Stomach smooth muscle (tissue), 2 donors: ENCODE data around the gene PEX1.
A peak's percentile ranks its signal among the peaks of the same experiment; 100 is the strongest.

Experiments
- H3K27ac ChIP-seq: one replicate; pipeline ENCODE4 v1.7.0; 2013; ENCODE audit warnings: mild to moderate bottlenecking, low read length, inconsistent platforms
- H3K27me3 ChIP-seq, 2 donors: one replicate each; pipeline ENCODE4 v1.7.0; 2013; ENCODE audit warnings: low read length in 2 of 2; ENCODE audit not compliant: insufficient read depth in 2 of 2, control insufficient read depth in 1 of 2
- H3K36me3 ChIP-seq, 2 donors: one replicate each; pipeline ENCODE4 v1.7.0; 2013; ENCODE audit warnings: low read length in 2 of 2; ENCODE audit not compliant: control insufficient read depth in 2 of 2, insufficient read depth in 2 of 2
- H3K4me1 ChIP-seq: one replicate; pipeline ENCODE4 v1.7.0; 2013; ENCODE audit warnings: low read length; ENCODE audit not compliant: control insufficient read depth, insufficient read depth
- H3K4me3 ChIP-seq, 2 donors: one replicate each; pipeline ENCODE4 v1.7.0; 2013; ENCODE audit warnings: low read length in 2 of 2
- H3K9ac ChIP-seq, 2 donors: one replicate each; pipeline ENCODE4 v1.7.0; 2013; ENCODE audit warnings: low read length in 2 of 2, mild to moderate bottlenecking in 1 of 2
- H3K9me3 ChIP-seq, 2 donors: one replicate each; pipeline ENCODE4 v1.7.0; 2013; ENCODE audit warnings: low read length in 2 of 2; ENCODE audit not compliant: control insufficient read depth in 2 of 2
- donor health status: healthy.
- donor health status: Pancreatic carcinoma.

PEX1 gene

GRCh38 chr7:92528188-92528957 is at the start of gene PEX1, which contains the start of gene RBM48:
Gene PEX1 (minus strand): TSS chr7:92528520. CDS start chr7:92528435, 85 bp downstream.
Gene RBM48 (plus strand): TSS chr7:92528795. CDS start chr7:92528814, 19 bp downstream.
- H3K36me3 ChIP-seq: peaks cover 12 to 19% of the 10 kb centered on the region in 2 donors
- H3K9ac ChIP-seq: peak within 1 kb of the TSS; percentile 86 to 97
- no peaks in the 10 kb centered on the region for H3K27me3 ChIP-seq
- H3K27ac ChIP-seq: peak within 1 kb of the TSS; percentile 86
- H3K9me3 ChIP-seq: no peaks in the 10 kb centered on the region
- H3K4me3 ChIP-seq: peak within 1 kb of the TSS; percentile 97
- H3K4me1 ChIP-seq: peaks cover 9% of the 10 kb centered on the region

DNA sequence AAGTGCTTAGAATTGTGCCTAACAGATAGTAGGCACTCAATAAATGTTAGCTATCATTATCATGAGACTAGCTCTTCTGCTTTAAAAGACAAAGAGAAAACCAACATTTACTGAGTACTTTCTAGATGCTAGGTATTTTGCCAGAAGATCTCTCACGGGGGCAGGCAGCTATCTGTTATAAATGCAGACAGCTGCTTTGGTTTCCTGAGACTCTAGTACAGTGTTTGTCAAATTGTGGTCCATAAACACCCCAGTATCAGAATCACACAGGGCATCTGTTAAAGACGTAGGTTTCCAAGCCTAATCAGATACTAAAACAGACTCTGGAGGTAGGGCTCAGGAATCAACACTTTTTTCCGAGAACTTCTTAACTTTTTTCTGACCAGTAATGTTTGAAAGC is 48.0 kb upstream of the PEX1 start:
- no peak overlapping the region for H3K27ac ChIP-seq
- no peaks in the 10 kb centered on the region for H3K9me3 ChIP-seq
- peaks cover 34 to 41% of the 10 kb centered on the region in 2 donors for H3K36me3 ChIP-seq
- H3K4me3 ChIP-seq: no peak overlapping the region
- no peaks in the 10 kb centered on the region for H3K4me1 ChIP-seq
- no peak overlapping the region for H3K9ac ChIP-seq
- no peaks in the 10 kb centered on the region for H3K27me3 ChIP-seq

DNA sequence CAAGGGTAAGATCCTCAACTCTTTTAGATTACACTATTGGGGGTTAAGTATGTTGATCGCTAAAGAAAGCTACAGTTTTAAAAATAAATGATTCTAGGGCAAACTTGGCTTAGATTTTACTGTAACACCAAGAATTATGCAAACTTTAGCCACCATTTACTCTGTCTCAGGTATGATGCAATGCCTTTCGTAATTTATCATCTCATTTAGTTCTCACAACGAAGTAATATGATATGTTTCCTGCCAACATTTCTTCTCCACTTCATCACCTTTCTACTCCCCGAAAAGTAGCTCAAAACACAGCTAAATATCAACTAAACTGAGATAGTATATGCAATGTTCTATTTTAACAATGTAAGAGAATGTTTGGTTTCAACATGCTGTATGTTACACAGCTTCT is 40.8 kb upstream of the PEX1 start:
- Histone ChIP-seq H3K27me3 (no peaks in the 10 kb centered on the region), H3K4me1 (no peaks in the 10 kb centered on the region), H3K36me3 (peaks cover 18 to 28% of the 10 kb centered on the region in 2 donors), H3K9ac (no peak overlapping the region), H3K4me3 (no peak overlapping the region), H3K9me3 (no peaks in the 10 kb centered on the region), H3K27ac (no peak overlapping the region)

DNA sequence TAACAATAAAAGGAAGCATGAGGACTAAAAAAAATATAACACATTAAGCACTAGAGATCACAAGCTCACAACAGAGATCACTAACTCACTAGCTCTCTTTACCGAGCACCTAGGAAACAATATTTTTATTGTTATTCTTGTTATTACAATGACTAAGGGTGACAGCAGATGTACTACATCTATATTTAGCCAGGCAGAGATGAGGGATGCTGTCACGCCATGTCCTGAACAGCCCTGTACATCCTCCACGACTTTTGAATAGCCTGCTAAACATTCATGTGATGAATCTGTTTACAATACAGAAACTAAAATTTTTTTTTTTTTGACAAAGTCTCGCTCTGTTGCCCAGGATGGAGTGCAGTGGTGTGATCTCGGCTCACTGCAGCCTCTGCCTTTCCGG is 39.1 kb upstream of the PEX1 start:
- Histone ChIP-seq H3K9me3 (no peaks in the 10 kb centered on the region), H3K27ac (no peak overlapping the region), H3K4me1 (no peaks in the 10 kb centered on the region), H3K9ac (no peak overlapping the region), H3K27me3 (no peaks in the 10 kb centered on the region), H3K36me3 (peaks cover 15 to 32% of the 10 kb centered on the region in 2 donors), H3K4me3 (no peak overlapping the region)

GRCh38 chr7:92563345-92563744 is 35.0 kb upstream of the PEX1 start:
- Histone ChIP-seq H3K9ac (no peak overlapping the region), H3K27me3 (no peaks in the 10 kb centered on the region), H3K4me1 (no peaks in the 10 kb centered on the region), H3K4me3 (no peak overlapping the region), H3K27ac (no peak overlapping the region), H3K36me3 (peaks cover 10 to 14% of the 10 kb centered on the region in 2 donors), H3K9me3 (no peaks in the 10 kb centered on the region)

GRCh38 chr7:92560602-92561001 is 32.3 kb upstream of the PEX1 start:
- Histone ChIP-seq H3K9ac (no peak overlapping the region), H3K4me3 (no peak overlapping the region), H3K4me1 (no peaks in the 10 kb centered on the region), H3K27ac (no peak overlapping the region), H3K9me3 (no peaks in the 10 kb centered on the region), H3K27me3 (no peaks in the 10 kb centered on the region), H3K36me3 (peaks cover 9 to 14% of the 10 kb centered on the region in 2 donors)

DNA sequence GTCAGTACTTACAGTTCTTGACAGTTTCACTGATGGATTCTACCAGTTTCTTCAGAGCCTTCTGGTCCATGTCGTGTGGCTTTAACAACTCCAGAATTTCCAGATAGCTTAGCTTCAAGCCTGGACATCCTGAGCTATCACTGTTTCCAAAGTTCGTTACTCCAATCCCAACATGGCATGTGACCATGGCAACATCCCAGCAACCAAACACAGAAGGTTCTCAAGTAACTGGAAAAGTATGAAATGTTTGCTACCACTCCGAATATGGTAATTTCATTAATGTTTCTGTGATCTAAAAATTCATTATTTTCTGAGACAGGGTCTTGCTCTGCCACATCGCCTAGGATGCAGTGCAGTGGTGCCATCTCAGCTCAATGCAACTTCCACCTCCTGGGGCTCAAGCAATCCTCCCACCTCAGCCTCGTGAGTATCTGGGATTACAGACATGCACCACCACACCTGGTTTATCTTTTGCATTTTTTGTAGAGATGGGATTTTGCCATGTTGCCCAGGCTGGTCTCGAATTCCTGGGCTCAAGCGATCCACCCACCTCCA is 29.6 kb upstream of the PEX1 start:
- no peaks in the 10 kb centered on the region for H3K4me1 ChIP-seq
- no peak overlapping the region for H3K9ac ChIP-seq
- H3K36me3 ChIP-seq: peaks cover 0 to 5% of the 10 kb centered on the region in 2 donors
- H3K9me3 ChIP-seq: no peaks in the 10 kb centered on the region
- H3K4me3 ChIP-seq: no peak overlapping the region
- no peak overlapping the region for H3K27ac ChIP-seq
- no peaks in the 10 kb centered on the region for H3K27me3 ChIP-seq

GRCh38 chr7:92557249-92557648 is 28.9 kb upstream of the PEX1 start:
- H3K36me3 ChIP-seq: peaks cover 0 to 5% of the 10 kb centered on the region in 2 donors
- no peaks in the 10 kb centered on the region for H3K9me3 ChIP-seq
- H3K27ac ChIP-seq: no peak overlapping the region
- no peaks in the 10 kb centered on the region for H3K27me3 ChIP-seq
- no peaks in the 10 kb centered on the region for H3K4me1 ChIP-seq
- no peak overlapping the region for H3K4me3 ChIP-seq
- no peak overlapping the region for H3K9ac ChIP-seq

DNA sequence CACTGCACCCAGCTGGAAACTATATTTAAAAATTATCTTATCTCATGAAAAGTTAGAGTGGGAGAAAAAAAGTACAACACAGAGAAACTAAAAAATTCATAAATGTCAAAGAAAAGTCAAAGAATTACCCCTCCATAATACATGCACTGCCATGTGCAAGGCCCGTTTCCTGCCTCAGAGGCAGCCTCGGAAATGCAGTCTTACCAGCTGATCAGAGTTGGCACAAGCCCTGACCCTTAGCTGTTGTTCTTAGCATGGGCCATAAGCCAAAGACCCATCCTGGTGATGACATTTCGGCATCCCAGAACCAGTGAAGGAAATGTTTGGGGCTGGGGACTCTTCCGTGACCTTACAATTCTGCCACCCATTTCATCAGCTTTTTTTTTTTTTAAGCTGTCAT is 21.9 kb upstream of the PEX1 start:
- no peak overlapping the region for H3K4me3 ChIP-seq
- H3K4me1 ChIP-seq: no peaks in the 10 kb centered on the region
- no peaks in the 10 kb centered on the region for H3K9me3 ChIP-seq
- H3K27me3 ChIP-seq: no peaks in the 10 kb centered on the region
- H3K27ac ChIP-seq: no peak overlapping the region
- no peak overlapping the region for H3K9ac ChIP-seq
- no peaks in the 10 kb centered on the region for H3K36me3 ChIP-seq

DNA sequence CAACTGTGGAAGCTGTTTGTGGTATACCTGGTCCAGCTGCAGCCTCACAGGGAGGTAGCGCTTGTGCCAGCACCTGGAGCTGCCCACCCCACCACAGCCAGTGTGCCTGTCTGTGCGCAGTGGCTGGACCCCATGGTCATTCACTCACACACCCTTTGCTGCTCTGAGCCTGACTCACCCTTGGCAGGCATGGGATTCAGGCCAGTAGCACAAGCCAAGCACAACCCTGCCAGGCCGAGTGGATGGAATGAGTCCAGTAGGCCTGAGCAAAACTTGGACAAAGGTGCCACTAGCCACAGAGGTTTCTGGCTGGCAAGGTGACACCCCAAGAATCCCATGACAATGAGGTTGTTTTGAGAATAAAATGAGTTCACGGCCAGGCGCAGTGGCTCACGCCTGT is 19.3 kb upstream of the PEX1 start:
- H3K36me3 ChIP-seq: no peaks in the 10 kb centered on the region
- H3K9me3 ChIP-seq: no peaks in the 10 kb centered on the region
- H3K9ac ChIP-seq: no peak overlapping the region
- no peaks in the 10 kb centered on the region for H3K27me3 ChIP-seq
- H3K27ac ChIP-seq: no peak overlapping the region
- H3K4me1 ChIP-seq: no peaks in the 10 kb centered on the region
- H3K4me3 ChIP-seq: no peak overlapping the region

DNA sequence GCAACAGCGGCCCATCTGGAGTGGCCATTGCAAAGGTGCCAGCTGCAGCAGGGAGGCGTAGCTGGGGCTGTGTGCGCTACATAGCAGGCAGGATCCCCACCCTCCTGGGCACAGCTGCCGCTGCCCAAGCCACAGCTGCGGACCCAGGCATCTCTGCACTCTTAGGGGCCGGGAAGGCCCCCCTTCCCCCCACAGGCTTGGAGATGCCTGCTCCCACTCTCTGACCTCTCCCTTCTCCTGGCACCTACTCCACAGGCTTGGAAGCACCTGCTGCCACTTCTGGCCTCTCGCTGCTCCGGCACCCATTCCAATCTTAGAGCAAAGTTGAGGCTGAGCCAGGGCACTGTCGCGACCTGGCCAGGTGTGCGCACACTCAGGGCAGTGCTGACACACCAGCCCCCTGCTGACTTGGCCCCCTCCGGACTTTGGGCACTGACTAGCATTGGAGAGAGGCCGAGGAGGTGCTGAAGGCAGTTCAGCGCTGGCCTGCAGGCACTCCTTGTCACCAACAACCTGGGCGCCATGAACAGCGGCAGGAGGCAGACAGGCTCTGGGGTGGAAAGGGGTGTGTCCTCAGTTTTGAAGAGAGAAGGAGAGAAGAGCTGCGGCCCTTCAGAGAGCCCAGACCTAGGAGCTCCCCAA is 18.7 kb upstream of the PEX1 start:
- Histone ChIP-seq H3K36me3 (no peaks in the 10 kb centered on the region), H3K27ac (no peak overlapping the region), H3K9me3 (no peaks in the 10 kb centered on the region), H3K9ac (no peak overlapping the region), H3K27me3 (no peaks in the 10 kb centered on the region), H3K4me3 (no peak overlapping the region), H3K4me1 (no peaks in the 10 kb centered on the region)
